Skeletal muscle satellite cell (primary cell): ENCODE measurements around the gene YIPF3.

ENCODE experiments used
- H3K27me3 ChIP-seq: 2 replicates; pipeline ENCODE4 v1.7.0; 2013; ENCODE audit warnings: low read length; ENCODE audit not compliant: control insufficient read depth, insufficient read depth
- H3K36me3 ChIP-seq: 2 replicates; pipeline ENCODE4 v1.7.0; 2013; ENCODE audit warnings: mild to moderate bottlenecking, control low read depth, low read length; ENCODE audit not compliant: insufficient read depth
- H3K4me1 ChIP-seq: 2 replicates; pipeline ENCODE4 v1.7.0; 2013; ENCODE audit warnings: low read length; ENCODE audit not compliant: control insufficient read depth, insufficient read depth
- H3K4me2 ChIP-seq: 2 replicates; pipeline ENCODE4 v1.7.0; 2013; ENCODE audit warnings: mild to moderate bottlenecking, low read length
- H3K4me3 ChIP-seq: 2 replicates; pipeline ENCODE4 v1.7.0; 2013; ENCODE audit warnings: low read length
- H3K9ac ChIP-seq: 2 replicates; pipeline ENCODE4 v1.7.0; 2013; ENCODE audit warnings: mild to moderate bottlenecking, low read depth, low read length, moderate library complexity
- H3K9me3 ChIP-seq: replicated peaks from 2 replicates; pipeline ENCODE4 v1.7.0; 2013; ENCODE audit warnings: mild to moderate bottlenecking, control low read depth, low read length

Gene YIPF3

GRCh38 chr6:43523284-43523683 lies 6.6 kb upstream of the YIPF3 start:
- no peak overlapping the region for H3K9ac ChIP-seq
- peaks cover 3% of the 10 kb centered on the region for H3K4me1 ChIP-seq
- no peaks in the 10 kb centered on the region for H3K9me3 ChIP-seq
- no peaks in the 10 kb centered on the region for H3K27me3 ChIP-seq
- H3K4me2 ChIP-seq = no peak overlapping the region
- H3K36me3 ChIP-seq = peaks cover 88% of the 10 kb centered on the region
- H3K4me3 ChIP-seq = no peak overlapping the region

- Histone ChIP-seq H3K9ac (no peak overlapping the region), H3K27me3 (no peaks in the 10 kb centered on the region)
Measured at GRCh38 chr6:43522547-43523261, 6.0 kb upstream of the YIPF3 start.

GRCh38 chr6:43521836-43522235 lies 5.1 kb upstream of the YIPF3 start:
- H3K36me3 ChIP-seq = peaks cover 73% of the 10 kb centered on the region
- no peak overlapping the region for H3K4me2 ChIP-seq
- no peak overlapping the region for H3K9ac ChIP-seq

More at GRCh38 chr6:43522547-43523261, 6.0 kb upstream of the YIPF3 start:
- Histone ChIP-seq H3K4me3 (no peak overlapping the region), H3K36me3 (peaks cover 82% of the 10 kb centered on the region), H3K9me3 (no peaks in the 10 kb centered on the region), H3K4me1 (peaks cover 9% of the 10 kb centered on the region), H3K4me2 (no peak overlapping the region)

GRCh38 chr6:43520097-43520496 lies 3.4 kb upstream of the YIPF3 start:
- Histone ChIP-seq H3K4me2 (no peak overlapping the region), H3K36me3 (peaks cover 65% of the 10 kb centered on the region), H3K9ac (no peak overlapping the region), H3K4me3 (no peak overlapping the region), H3K4me1 (peaks cover 18% of the 10 kb centered on the region), H3K27me3 (no peaks in the 10 kb centered on the region), H3K9me3 (no peaks in the 10 kb centered on the region)

More at GRCh38 chr6:43521836-43522235, 5.1 kb upstream of the YIPF3 start:
- no peaks in the 10 kb centered on the region for H3K9me3 ChIP-seq
- no peaks in the 10 kb centered on the region for H3K27me3 ChIP-seq
- no peak overlapping the region for H3K4me3 ChIP-seq
- H3K4me1 ChIP-seq = peaks cover 9% of the 10 kb centered on the region

- H3K4me1 ChIP-seq = peaks cover 19% of the 10 kb centered on the region
- peak overlapping the region; percentile 86 for H3K4me3 ChIP-seq
- H3K36me3 ChIP-seq = peaks cover 62% of the 10 kb centered on the region
- no peaks in the 10 kb centered on the region for H3K27me3 ChIP-seq
- H3K9ac ChIP-seq = peak overlapping the region; percentile 96
- H3K9me3 ChIP-seq = no peaks in the 10 kb centered on the region
- H3K4me2 ChIP-seq = peak overlapping the region; percentile 86
Measured at GRCh38 chr6:43517505-43518357, 1.0 kb upstream of the YIPF3 start.

- Histone ChIP-seq H3K4me1 (peaks cover 19% of the 10 kb centered on the region), H3K9ac (peak overlapping the region; percentile 96), H3K27me3 (no peaks in the 10 kb centered on the region), H3K36me3 (peaks cover 63% of the 10 kb centered on the region), H3K4me3 (peak overlapping the region; percentile 86), H3K9me3 (no peaks in the 10 kb centered on the region), H3K4me2 (peak overlapping the region; percentile 99)
Measured at GRCh38 chr6:43516367-43516696, 394 bp downstream of the YIPF3 start.

- Histone ChIP-seq H3K4me1 (peaks cover 20% of the 10 kb centered on the region), H3K9me3 (no peaks in the 10 kb centered on the region), H3K36me3 (peaks cover 62% of the 10 kb centered on the region), H3K9ac (peak overlapping the region; percentile 96), H3K27me3 (no peaks in the 10 kb centered on the region), H3K4me3 (peak overlapping the region; percentile 86), H3K4me2 (peak overlapping the region; percentile 99)
Measured at GRCh38 chr6:43515808-43516207, 918 bp downstream of the YIPF3 start.

- peaks cover 48% of the 10 kb centered on the region for H3K36me3 ChIP-seq
- H3K9ac ChIP-seq = no peak overlapping the region
- peaks cover 25% of the 10 kb centered on the region for H3K4me1 ChIP-seq
- H3K27me3 ChIP-seq = no peaks in the 10 kb centered on the region
- no peak overlapping the region for H3K4me3 ChIP-seq
- H3K9me3 ChIP-seq = no peaks in the 10 kb centered on the region
- H3K4me2 ChIP-seq = no peak overlapping the region
Measured at GRCh38 chr6:43511824-43512415, 4.8 kb downstream of the YIPF3 start.

GRCh38 chr6:43510827-43511163 lies 5.9 kb downstream of the YIPF3 start:
- H3K4me2 ChIP-seq = peak overlapping the region; percentile 99
- H3K9ac ChIP-seq = peak overlapping the region; percentile 78
- no peaks in the 10 kb centered on the region for H3K27me3 ChIP-seq
- peaks cover 22% of the 10 kb centered on the region for H3K4me1 ChIP-seq
- H3K9me3 ChIP-seq = no peaks in the 10 kb centered on the region
- H3K36me3 ChIP-seq = peaks cover 49% of the 10 kb centered on the region
- H3K4me3 ChIP-seq = peak overlapping the region; percentile 79

- Histone ChIP-seq H3K9ac (peak within 1 kb of the TSS; percentile 78), H3K36me3 (peaks cover 49% of the 10 kb centered on the region), H3K27me3 (no peaks in the 10 kb centered on the region), H3K4me2 (peak within 1 kb of the TSS; percentile 99), H3K4me1 (peaks cover 16% of the 10 kb centered on the region), H3K4me3 (peak within 1 kb of the TSS; percentile 79), H3K9me3 (no peaks in the 10 kb centered on the region)
Measured at GRCh38 chr6:43509984-43510826, 6.5 kb downstream of the YIPF3 start, which contains the start of gene LRRC73. LRRC73 (minus strand) TSS chr6:43510346; CDS start chr6:43509785, 561 bp downstream.
